Measurements from ENCODE around the gene BEND2.

The BEND2 gene

DNA sequence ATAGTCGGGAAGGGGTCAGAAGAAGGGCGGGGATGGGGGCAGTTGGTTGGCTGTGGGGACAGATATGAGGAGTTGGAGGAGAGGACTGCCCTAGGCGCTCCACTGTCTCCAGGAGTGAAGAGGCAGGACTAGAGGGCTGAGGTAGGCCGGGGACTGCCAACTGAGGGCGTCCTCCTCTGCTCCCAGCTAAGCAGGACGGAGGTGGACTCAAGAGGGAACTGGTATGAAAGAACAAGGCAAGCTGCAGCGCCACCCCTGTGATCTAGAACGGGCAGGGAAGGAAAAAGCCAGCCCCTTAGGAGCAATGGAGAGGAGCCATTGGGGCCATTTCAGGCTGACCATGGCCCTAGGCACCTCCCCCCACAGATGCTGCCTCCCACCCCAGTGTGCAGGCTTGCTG lies 14.0 kb downstream of the BEND2 start:
- H3K4me3 ChIP-seq (ENCODE audit: low read length), result no peak overlapping the region
- TF ChIP-seq, protein P1, sequence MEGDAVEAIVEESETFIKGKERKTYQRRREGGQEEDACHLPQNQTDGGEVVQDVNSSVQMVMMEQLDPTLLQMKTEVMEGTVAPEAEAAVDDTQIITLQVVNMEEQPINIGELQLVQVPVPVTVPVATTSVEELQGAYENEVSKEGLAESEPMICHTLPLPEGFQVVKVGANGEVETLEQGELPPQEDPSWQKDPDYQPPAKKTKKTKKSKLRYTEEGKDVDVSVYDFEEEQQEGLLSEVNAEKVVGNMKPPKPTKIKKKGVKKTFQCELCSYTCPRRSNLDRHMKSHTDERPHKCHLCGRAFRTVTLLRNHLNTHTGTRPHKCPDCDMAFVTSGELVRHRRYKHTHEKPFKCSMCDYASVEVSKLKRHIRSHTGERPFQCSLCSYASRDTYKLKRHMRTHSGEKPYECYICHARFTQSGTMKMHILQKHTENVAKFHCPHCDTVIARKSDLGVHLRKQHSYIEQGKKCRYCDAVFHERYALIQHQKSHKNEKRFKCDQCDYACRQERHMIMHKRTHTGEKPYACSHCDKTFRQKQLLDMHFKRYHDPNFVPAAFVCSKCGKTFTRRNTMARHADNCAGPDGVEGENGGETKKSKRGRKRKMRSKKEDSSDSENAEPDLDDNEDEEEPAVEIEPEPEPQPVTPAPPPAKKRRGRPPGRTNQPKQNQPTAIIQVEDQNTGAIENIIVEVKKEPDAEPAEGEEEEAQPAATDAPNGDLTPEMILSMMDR (conservative IDR thresholded peaks at IDR 0.05; ENCODE audit: low read depth, low read length), result no peak
- DNase-seq (ENCODE audit: low read depth), result no peak

DNA sequence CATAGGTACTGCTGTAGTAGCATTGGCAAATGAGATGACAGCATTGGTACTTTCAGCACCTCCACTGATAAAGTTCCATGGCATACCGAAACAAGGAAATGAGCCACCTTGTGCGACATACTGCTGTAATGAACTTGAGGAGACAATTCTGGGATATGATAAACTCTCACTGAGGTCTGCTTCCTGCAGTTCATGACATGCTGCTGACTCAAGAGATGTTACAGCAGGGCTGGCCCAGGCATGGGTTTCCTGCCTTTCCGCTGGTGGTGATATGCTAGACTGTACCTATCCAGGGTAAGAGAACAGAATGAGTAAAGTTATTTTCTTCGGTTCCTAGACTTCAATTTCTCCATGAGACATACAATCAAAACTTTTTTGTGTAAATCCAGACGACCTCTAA lies 17.1 kb downstream of the BEND2 start:
- no peak for DNase-seq (ENCODE audit: low read depth)
- TF ChIP-seq, protein P1 (conservative IDR thresholded peaks at IDR 0.05; ENCODE audit: low read depth, low read length), result no peak
- H3K4me3 ChIP-seq (ENCODE audit: low read length), result no peak overlapping the region

DNA sequence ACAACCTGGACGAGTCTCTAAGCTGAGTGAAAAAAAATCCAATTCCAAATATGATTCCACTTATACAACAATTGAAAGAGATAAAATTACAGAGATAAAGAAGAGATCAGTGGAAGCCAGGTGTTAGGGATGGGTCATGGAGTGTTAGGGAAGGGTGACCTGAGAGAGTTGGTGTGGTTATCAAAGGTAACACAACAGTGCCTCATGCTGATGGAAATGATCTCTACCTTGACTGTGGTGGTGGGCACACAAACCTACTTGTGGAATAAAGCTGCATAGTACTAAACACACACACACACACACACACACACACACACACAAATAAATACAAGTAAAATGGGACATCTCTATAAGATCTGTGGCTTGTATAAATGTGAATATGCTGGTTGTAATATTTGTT lies 26.0 kb downstream of the BEND2 start:
- DNase-seq (ENCODE audit: low read depth), result no peak
- TF ChIP-seq, protein P1 (conservative IDR thresholded peaks at IDR 0.05; ENCODE audit: low read depth, low read length), result no peak
- H3K4me3 ChIP-seq (ENCODE audit: low read length), result no peak overlapping the region

DNA sequence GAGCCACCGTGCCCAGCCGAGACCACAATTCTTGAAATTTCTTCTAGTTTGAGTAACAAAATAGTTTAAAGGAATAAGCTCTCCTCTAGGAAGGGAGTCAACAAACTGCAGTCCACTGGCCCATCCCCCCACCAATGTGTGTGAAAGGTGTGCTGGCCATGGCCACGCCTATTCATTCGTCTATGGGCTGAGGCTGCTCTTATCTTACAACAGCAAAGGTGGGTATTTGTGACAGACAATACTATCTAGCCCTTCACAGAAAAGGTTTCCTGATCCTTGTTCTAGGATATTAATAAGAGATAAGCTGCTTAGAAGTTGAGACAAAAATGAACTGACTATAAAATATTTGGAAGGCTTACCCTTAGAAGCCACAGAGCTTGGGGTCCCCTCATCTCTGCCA lies 41.2 kb downstream of the BEND2 start:
- TF ChIP-seq, protein P1 (conservative IDR thresholded peaks at IDR 0.05; ENCODE audit: low read depth, low read length), result no peak
- no peak for DNase-seq (ENCODE audit: low read depth)
- no peak overlapping the region for H3K4me3 ChIP-seq (ENCODE audit: low read length)

DNA sequence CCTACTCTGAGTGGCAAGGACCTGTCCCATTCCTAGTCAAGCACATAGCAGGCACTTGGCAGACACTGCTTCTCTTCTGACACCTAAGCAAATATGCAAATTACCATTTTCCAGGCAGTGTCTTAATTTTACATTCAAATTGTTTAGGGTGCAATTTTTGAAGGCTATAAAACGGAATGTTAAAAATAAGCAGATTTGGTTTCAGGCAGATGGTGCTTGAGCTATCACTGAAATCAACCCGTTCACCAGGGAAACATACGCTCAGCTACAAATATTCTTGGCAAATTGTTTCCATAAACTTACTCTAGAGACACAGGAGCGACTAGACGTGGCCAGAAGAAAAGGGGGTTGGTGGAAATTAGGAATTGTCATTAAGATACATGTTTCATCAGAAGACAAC lies 45.7 kb downstream of the BEND2 start:
- no peak overlapping the region for H3K4me3 ChIP-seq (ENCODE audit: low read length)
- TF ChIP-seq, protein P1 (conservative IDR thresholded peaks at IDR 0.05; ENCODE audit: low read depth, low read length), result no peak
- no peak for DNase-seq (ENCODE audit: low read depth)

DNA sequence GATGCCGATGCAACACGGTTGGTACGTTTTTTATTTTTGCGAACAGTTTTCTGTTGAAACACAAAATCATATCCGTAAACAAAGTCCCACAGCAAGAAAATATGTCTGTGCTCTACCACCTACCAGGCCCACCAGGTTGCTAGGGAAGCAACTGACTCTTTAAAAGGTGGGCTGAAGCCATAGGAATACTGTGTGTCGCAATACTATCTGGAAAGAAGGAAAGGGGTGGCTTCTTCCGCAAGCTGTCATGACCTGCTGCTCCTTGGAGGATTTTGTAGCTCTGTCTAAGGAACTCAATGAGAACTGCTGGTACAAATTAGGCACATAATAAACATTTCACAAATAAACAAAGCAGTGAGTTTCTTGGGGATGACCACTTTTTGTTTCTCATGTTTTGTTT lies 46.5 kb downstream of the BEND2 start:
- no peak overlapping the region for H3K4me3 ChIP-seq (ENCODE audit: low read length)
- DNase-seq (ENCODE audit: low read depth), result no peak
- TF ChIP-seq, protein P1 (conservative IDR thresholded peaks at IDR 0.05; ENCODE audit: low read depth, low read length), result no peak

DNA sequence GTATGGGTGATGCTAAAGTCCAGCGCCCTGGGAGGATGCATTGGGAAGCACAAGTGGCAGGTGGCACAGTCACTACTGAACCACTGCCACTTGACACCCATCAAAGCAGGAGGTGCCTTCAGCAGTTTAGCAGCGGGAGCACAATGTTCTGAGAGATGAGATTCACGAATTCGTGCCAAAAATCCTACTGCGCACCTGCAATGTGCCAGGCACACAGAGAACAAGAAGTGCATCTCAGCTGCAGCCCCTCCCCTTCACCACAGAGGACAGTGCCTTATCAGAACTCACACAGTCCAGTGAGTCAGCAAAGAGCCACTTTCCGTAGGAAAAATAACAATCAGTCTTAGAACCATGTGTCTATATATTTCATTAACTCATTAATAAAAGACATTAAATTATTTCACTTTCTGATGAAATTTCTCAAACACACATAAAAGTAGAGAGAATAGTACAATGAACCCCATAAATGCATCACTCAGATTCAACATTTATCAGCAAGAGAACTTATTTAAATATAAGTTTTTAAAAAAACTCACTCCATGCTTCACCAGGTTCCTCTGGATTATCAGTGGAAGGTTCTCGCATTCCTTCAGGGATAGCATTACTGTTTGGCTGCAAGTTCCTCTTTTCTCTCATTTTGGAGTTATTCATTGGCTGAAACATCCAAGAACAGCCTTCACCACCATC lies 47.0 kb downstream of the BEND2 start:
- no peak overlapping the region for H3K4me3 ChIP-seq (ENCODE audit: low read length)
- TF ChIP-seq, protein P1 (conservative IDR thresholded peaks at IDR 0.05; ENCODE audit: low read depth, low read length), result no peak
- DNase-seq (ENCODE audit: low read depth), result no peak
